MM.1S (cell line): ENCODE data around the gene PRUNE2.

Source experiments
- DNase-seq: peaks from one replicate; pipeline ENCODE4 v3.0.0-alpha.2; 2015
- H2AFZ ChIP-seq: fragments of 300-600 bp; sonication (generic); 2 replicates; pipeline ENCODE4 v1.6.0; 2016; ENCODE audit warnings: antibody characterized with exemption, low read length
- H3F3A ChIP-seq: fragments of 300-600 bp; sonication (generic); 2 replicates; pipeline ENCODE4 v1.6.1; 2016; ENCODE audit warnings: mild to moderate bottlenecking, antibody characterized with exemption, low read length, moderate library complexity, mixed read lengths; ENCODE audit not compliant: insufficient read depth
- H3K27ac ChIP-seq: fragments of 300-600 bp; sonication (generic); 2 replicates; pipeline ENCODE4 v1.5.1; 2016; ENCODE audit warnings: mild to moderate bottlenecking, low read length
- H3K27me3 ChIP-seq: fragments of 300-600 bp; sonication (generic); replicated peaks from 2 replicates; pipeline ENCODE4 v1.6.0; 2016; ENCODE audit warnings: low read length; ENCODE audit not compliant: insufficient read depth
- H3K36me3 ChIP-seq: fragments of 300-600 bp; sonication (generic); replicated peaks from 2 replicates; pipeline ENCODE4 v1.6.1; 2016; ENCODE audit warnings: mild to moderate bottlenecking, low read length, mixed read lengths; ENCODE audit not compliant: insufficient read depth
- H3K4me1 ChIP-seq: fragments of 300-600 bp; sonication (generic); 2 replicates; pipeline ENCODE4 v1.6.1; 2016; ENCODE audit warnings: low read length, mixed read lengths
- H3K4me2 ChIP-seq: fragments of 300-600 bp; sonication (generic); 2 replicates; pipeline ENCODE4 v1.6.0; 2016; ENCODE audit warnings: low read depth, low read length
- H3K4me3 ChIP-seq: fragments of 300-600 bp; sonication (generic); 2 replicates; pipeline ENCODE4 v1.5.1; 2016; ENCODE audit warnings: low read length, mixed read lengths
- H3K79me2 ChIP-seq: fragments of 300-600 bp; sonication (generic); 2 replicates; pipeline ENCODE4 v1.6.1; 2016; ENCODE audit warnings: mixed run types, low read length, mixed read lengths
- H3K9ac ChIP-seq: fragments of 300-600 bp; sonication (generic); 2 replicates; pipeline ENCODE4 v1.6.1; 2016; ENCODE audit warnings: low read length, mixed read lengths
- H3K9me2 ChIP-seq: fragments of 300-600 bp; sonication (generic); replicated peaks from 2 replicates; pipeline ENCODE4 v1.6.1; 2016; ENCODE audit warnings: mild to moderate bottlenecking, low read length, mixed read lengths; ENCODE audit not compliant: insufficient read depth
- H3K9me3 ChIP-seq: fragments of 300-600 bp; sonication (generic); replicated peaks from 2 replicates; pipeline ENCODE4 v1.6.1; 2016; ENCODE audit warnings: mild to moderate bottlenecking, low read length, mixed read lengths; ENCODE audit not compliant: insufficient read depth
- H4K20me1 ChIP-seq: fragments of 300-600 bp; sonication (generic); 2 replicates; pipeline ENCODE4 v1.6.1; 2016; ENCODE audit warnings: mild to moderate bottlenecking, low read length, moderate library complexity, mixed read lengths; ENCODE audit not compliant: insufficient read depth
- CTCF ChIP-seq: fragments of 300-600 bp; sonication (generic); IDR thresholded peaks from 2 replicates; pipeline ENCODE4 v1.5.1; 2016; ENCODE audit warnings: antibody characterized with exemption, low read length, mixed read lengths
- EZH2 ChIP-seq: fragments of 300-600 bp; sonication (generic); optimal IDR thresholded peaks from 2 replicates; pipeline ENCODE3; 2017; ENCODE audit warnings: low read depth, mild to moderate bottlenecking, antibody characterized with exemption, low read length, mixed read lengths
- EZH2phosphoT487 ChIP-seq: fragments of 300-600 bp; sonication (generic); IDR thresholded peaks from 2 replicates; pipeline ENCODE4 v1.6.1; 2018; ENCODE audit warnings: antibody characterized with exemption, low read length

The PRUNE2 gene

GRCh38 chr9:76895186-76895585 is 10.7 kb downstream of the PRUNE2 start:
- no peak for TF ChIP-seq EZH2phosphoT487
- no peak for TF ChIP-seq CTCF
- TF ChIP-seq EZH2: no peak
- no peak overlapping the region for H3K4me3 ChIP-seq
- no peaks in the 10 kb centered on the region for H3F3A ChIP-seq
- H3K27me3 ChIP-seq: no peaks in the 10 kb centered on the region
- no peaks in the 10 kb centered on the region for H3K36me3 ChIP-seq
- no peaks in the 10 kb centered on the region for H3K9me3 ChIP-seq
- H3K9me2 ChIP-seq: no peaks in the 10 kb centered on the region
- DNase-seq: no peak
- no peak overlapping the region for H2AFZ ChIP-seq
- no peak overlapping the region for H3K27ac ChIP-seq
- H4K20me1 ChIP-seq: no peaks in the 10 kb centered on the region
- no peaks in the 10 kb centered on the region for H3K4me1 ChIP-seq
- no peak overlapping the region for H3K4me2 ChIP-seq
- no peaks in the 10 kb centered on the region for H3K79me2 ChIP-seq
- no peak overlapping the region for H3K9ac ChIP-seq

GRCh38 chr9:76894198-76894597 is 11.7 kb downstream of the PRUNE2 start:
- no peaks in the 10 kb centered on the region for H3K9me2 ChIP-seq
- no peaks in the 10 kb centered on the region for H3K9me3 ChIP-seq
- no peaks in the 10 kb centered on the region for H3K36me3 ChIP-seq
- DNase-seq: no peak
- H3K27ac ChIP-seq: no peak overlapping the region
- no peaks in the 10 kb centered on the region for H3F3A ChIP-seq
- no peak overlapping the region for H3K4me3 ChIP-seq
- no peaks in the 10 kb centered on the region for H3K4me1 ChIP-seq
- H3K79me2 ChIP-seq: no peaks in the 10 kb centered on the region
- H3K4me2 ChIP-seq: no peak overlapping the region
- no peaks in the 10 kb centered on the region for H3K27me3 ChIP-seq
- H3K9ac ChIP-seq: no peak overlapping the region
- no peak for TF ChIP-seq CTCF
- TF ChIP-seq EZH2: no peak
- TF ChIP-seq EZH2phosphoT487: no peak
- H2AFZ ChIP-seq: no peak overlapping the region
- no peaks in the 10 kb centered on the region for H4K20me1 ChIP-seq

- Histone ChIP-seq H2AFZ (no peak overlapping the region), H3K4me1 (no peaks in the 10 kb centered on the region), H3K9me3 (no peaks in the 10 kb centered on the region), H3K27ac (no peak overlapping the region), H3K79me2 (no peaks in the 10 kb centered on the region), H3K36me3 (no peaks in the 10 kb centered on the region), H3F3A (no peaks in the 10 kb centered on the region), H3K4me3 (no peak overlapping the region), H3K9ac (no peak overlapping the region), H4K20me1 (no peaks in the 10 kb centered on the region), H3K9me2 (no peaks in the 10 kb centered on the region), H3K4me2 (no peak overlapping the region), H3K27me3 (no peaks in the 10 kb centered on the region)
- TF ChIP-seq CTCF (no peak), EZH2 (no peak), EZH2phosphoT487 (no peak)
- DNase-seq: no peak
Observed at GRCh38 chr9:76893395-76893932, 12.4 kb downstream of the PRUNE2 start.
